HL-60 (cell line): ENCODE results near the gene OR52N1.

Experiments used
- DNase-seq, 2 experiments: peaks; one replicate each; pipeline ENCODE4 v3.0.0-alpha.2; 2010 to 2020; ENCODE audit warnings: low read depth in 1 of 2, low spot score in 1 of 2
- H3K27ac ChIP-seq: fragments of 250-450 bp; sonication (Bioruptor Pico); replicated peaks from 2 replicates; pipeline ENCODE4 v1.5.1; 2020; ENCODE audit warnings: mild to moderate bottlenecking, moderate library complexity
- H3K27me3 ChIP-seq: fragments of 250-450 bp; sonication (Bioruptor Pico); 2 replicates; pipeline ENCODE4 v1.5.1; 2021; ENCODE audit warnings: mild to moderate bottlenecking, moderate library complexity; ENCODE audit not compliant: insufficient read depth, poor library complexity, severe bottlenecking
- H3K4me3 ChIP-seq: replicated peaks from 2 replicates; pipeline ENCODE4 v1.5.1; 2011; ENCODE audit warnings: mild to moderate bottlenecking, control low read depth, low read length; ENCODE audit not compliant: insufficient read depth
- CTCF ChIP-seq: IDR thresholded peaks from one replicate; pipeline ENCODE4 v1.5.1; 2011; ENCODE audit warnings: low read length, control low read depth, inconsistent platforms; ENCODE audit not compliant: insufficient read depth
- GABPA ChIP-seq: IDR thresholded peaks from 2 replicates; pipeline ENCODE4 v1.6.1; 2012; ENCODE audit warnings: low read depth
- POLR2AphosphoS5 ChIP-seq: IDR thresholded peaks from 2 replicates; pipeline ENCODE4 v1.6.1; 2012; ENCODE audit warnings: low read depth
- SPI1 ChIP-seq: IDR thresholded peaks from 2 replicates; pipeline ENCODE4 v1.6.1; 2012; ENCODE audit warnings: low read depth, mild to moderate bottlenecking, borderline replicate concordance
- TF ChIP-seq, protein P1 (sequence below): IDR thresholded peaks from 2 replicates; pipeline ENCODE4 v1.6.1; 2012; ENCODE audit warnings: low read depth; ENCODE audit not compliant: insufficient replicate concordance

Gene OR52N1

DNA sequence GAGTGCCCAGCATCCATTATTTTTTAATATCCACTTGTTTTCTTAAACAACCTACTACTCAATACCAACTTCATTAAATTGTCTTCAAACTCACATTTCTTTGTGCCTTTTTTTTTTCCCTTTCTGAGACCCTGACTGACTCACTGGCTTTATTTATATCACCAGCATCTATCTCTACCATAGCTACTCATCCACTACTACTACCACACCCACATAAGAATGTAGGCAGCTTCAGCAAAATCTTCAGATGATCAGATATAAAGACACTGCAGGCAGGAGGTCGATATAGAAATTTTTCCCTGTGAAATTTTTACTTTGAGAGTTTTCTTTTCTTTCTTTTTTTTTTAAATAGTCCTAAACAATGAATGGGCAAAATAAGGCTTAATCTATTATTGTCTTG, 52.6 kb downstream of the OR52N1 start:
- no peak for TF ChIP-seq SPI1
- no peak for TF ChIP-seq GABPA
- no peak for TF ChIP-seq CTCF
- no peak for TF ChIP-seq POLR2AphosphoS5
- TF ChIP-seq, protein P1, sequence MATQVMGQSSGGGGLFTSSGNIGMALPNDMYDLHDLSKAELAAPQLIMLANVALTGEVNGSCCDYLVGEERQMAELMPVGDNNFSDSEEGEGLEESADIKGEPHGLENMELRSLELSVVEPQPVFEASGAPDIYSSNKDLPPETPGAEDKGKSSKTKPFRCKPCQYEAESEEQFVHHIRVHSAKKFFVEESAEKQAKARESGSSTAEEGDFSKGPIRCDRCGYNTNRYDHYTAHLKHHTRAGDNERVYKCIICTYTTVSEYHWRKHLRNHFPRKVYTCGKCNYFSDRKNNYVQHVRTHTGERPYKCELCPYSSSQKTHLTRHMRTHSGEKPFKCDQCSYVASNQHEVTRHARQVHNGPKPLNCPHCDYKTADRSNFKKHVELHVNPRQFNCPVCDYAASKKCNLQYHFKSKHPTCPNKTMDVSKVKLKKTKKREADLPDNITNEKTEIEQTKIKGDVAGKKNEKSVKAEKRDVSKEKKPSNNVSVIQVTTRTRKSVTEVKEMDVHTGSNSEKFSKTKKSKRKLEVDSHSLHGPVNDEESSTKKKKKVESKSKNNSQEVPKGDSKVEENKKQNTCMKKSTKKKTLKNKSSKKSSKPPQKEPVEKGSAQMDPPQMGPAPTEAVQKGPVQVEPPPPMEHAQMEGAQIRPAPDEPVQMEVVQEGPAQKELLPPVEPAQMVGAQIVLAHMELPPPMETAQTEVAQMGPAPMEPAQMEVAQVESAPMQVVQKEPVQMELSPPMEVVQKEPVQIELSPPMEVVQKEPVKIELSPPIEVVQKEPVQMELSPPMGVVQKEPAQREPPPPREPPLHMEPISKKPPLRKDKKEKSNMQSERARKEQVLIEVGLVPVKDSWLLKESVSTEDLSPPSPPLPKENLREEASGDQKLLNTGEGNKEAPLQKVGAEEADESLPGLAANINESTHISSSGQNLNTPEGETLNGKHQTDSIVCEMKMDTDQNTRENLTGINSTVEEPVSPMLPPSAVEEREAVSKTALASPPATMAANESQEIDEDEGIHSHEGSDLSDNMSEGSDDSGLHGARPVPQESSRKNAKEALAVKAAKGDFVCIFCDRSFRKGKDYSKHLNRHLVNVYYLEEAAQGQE: no peak
- Histone ChIP-seq H3K4me3 (no peak overlapping the region), H3K27me3 (no peaks in the 10 kb centered on the region), H3K27ac (no peak overlapping the region)
- DNase-seq: no peak

GRCh38 chr11:5737670-5738392, 53.2 kb downstream of the OR52N1 start:
- Histone ChIP-seq H3K27ac (no peak overlapping the region), H3K27me3 (no peaks in the 10 kb centered on the region), H3K4me3 (no peak overlapping the region)
- DNase-seq: no peak
- TF ChIP-seq GABPA: no peak
- TF ChIP-seq, protein P1: no peak
- TF ChIP-seq CTCF: no peak
- no peak for TF ChIP-seq SPI1
- no peak for TF ChIP-seq POLR2AphosphoS5

DNA sequence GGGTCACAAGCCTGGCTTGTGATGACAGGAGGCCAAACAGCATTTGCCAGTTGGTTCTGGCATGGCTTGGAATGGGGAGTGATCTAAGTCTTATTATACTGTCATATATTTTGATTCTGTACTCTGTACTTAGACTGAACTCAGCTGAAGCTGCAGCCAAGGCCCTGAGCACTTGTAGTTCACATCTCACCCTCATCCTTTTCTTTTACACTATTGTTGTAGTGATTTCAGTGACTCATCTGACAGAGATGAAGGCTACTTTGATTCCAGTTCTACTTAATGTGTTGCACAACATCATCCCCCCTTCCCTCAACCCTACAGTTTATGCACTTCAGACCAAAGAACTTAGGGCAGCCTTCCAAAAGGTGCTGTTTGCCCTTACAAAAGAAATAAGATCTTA, 54.0 kb downstream of the OR52N1 start:
- Histone ChIP-seq H3K27ac (no peak overlapping the region), H3K4me3 (no peak overlapping the region), H3K27me3 (no peaks in the 10 kb centered on the region)
- TF ChIP-seq, protein P1: no peak
- TF ChIP-seq POLR2AphosphoS5 (no peak), GABPA (no peak), CTCF (no peak), SPI1 (no peak)
- no peak for DNase-seq
